ELR (cell line): Measurements from ENCODE around the gene KIAA0825.

Source experiments
- DNase-seq: peaks from one replicate; pipeline ENCODE4 v3.0.0-alpha.2; 2015; ENCODE audit warnings: low read depth

Gene KIAA0825

DNA sequence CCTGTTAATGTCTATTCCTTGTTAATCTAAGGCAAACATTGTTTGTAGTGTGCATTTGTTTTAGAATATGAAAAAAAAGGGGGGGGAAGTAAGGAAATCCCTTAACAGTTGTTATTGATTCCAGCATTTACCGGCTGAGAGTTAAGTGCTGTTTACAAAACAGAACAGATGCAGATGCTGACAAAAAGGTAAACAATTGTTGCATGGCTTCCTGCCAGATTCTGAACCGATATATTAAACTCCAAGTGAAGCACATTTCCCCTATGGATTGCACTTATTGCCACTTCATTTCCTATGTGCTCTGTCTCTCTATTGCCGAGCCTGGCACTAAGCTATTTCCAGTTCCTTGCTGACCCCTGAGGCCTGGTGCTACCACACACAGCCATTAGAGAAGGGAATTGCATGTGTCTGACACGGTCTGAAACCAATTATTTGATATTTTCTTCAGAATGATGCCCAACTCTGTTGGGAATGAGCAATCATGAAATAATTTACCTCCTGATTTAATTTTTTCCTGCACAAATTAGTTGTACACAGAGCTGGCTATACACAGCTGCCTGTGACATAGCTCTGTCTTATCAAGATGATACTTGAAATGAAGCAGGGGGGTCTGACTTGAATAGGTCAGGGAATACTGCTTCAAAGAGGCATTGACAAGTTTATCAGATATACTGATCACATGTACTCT lies 109.8 kb downstream of the KIAA0825 start:
- DNase-seq = no peak

DNA sequence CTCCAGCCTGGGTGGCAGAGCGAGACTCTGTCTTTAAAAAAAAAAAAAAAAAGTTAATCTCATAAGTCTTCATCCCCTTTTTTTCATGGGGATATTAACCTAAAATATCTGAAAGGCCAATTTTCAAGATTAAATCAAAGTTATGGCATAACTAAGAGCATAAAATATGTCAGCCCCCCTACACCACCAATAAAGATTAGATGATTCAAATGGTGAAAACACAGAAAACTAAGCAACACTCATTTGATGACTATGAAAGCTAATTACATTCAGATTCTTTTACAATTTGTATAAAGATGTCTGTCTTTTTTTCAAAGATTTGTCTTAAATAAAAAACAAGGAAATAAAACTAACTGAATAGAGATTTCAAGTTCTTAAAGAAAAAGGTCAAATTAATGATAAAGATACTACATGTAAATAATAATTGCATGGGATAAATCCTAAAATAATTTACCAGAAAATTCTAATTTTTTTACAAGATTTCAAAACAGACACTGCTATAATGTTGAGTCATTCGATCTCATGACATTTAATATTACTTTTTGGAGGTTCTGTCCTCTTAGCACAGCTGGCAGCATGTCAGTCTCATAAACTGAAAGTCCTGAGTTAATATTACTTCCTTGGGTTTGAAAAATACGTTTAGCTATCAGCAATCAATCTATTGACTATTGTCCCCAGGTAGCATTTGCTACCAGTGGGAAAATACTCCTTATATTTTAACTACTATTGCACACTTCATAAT lies 112.9 kb downstream of the KIAA0825 start:
- no peak for DNase-seq

DNA sequence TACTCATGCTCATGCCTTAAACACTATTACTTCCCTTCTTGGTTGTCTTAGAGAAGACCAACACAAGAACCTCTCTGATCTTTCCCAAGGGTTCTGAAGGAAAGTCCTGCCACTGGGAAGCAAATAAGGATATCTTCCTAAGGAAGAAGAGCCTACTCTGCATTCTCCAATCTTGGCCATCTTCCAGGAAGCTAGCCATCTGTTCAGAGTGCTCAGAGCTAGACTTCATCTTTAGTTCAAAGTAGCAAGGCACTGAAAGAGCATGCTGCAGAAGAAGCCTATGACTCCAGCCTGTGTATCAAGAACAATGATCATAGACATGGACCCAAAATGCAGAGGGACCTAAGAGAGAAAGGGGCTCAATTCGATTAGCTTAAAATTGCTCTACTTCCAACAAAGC lies 114.7 kb downstream of the KIAA0825 start:
- DNase-seq = no peak

GRCh38 chr5:94501365-94501764 lies 117.0 kb downstream of the KIAA0825 start:
- no peak for DNase-seq

- DNase-seq = no peak
Observed at GRCh38 chr5:94499806-94500205, 118.6 kb downstream of the KIAA0825 start.

GRCh38 chr5:94498199-94498598 lies 120.2 kb downstream of the KIAA0825 start:
- peak; percentile 11 for DNase-seq

- no peak for DNase-seq
Observed at GRCh38 chr5:94485067-94485466, 133.3 kb downstream of the KIAA0825 start.

- DNase-seq = no peak
Observed at GRCh38 chr5:94481059-94481458, 137.3 kb downstream of the KIAA0825 start.

- DNase-seq = no peak
Observed at GRCh38 chr5:94480486-94480885, 137.9 kb downstream of the KIAA0825 start.

DNA sequence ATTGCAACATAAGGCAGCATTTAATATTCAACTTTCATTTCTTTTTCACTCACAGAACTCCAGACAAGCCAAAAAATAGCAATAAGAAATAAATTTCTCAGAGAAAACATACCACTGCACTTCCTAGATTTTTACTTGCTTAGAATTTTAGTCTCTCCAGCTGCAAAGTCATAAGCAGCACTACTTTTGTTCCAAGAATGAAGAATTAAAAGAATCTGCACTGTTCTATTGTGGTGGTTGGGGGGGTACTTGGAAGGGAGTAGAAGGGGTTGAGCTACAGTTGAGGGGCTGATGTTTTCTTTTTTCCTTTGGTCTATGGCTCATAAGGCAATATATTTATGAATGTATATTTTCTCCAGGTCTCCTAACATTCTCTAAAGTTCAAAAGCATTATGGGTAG lies 144.5 kb downstream of the KIAA0825 start:
- DNase-seq = no peak

DNA sequence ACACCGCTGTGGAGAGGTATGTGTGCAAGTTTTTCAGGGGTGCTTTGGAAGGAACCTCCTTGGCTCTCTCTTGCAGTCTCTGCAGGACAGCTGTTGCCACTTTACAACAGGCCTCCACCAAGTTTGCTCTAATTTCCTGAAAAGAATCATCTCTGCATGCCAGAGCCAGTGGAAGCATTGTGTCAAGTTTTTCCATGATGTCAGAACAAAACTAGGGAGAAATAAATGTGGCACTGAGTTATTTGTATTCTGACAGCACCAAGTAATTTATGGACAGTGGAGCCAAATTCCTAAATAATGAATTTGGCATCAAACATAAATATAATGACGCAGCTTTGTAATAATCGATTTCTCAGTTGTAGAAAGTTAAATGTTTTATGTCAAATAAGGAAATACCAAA lies 146.9 kb downstream of the KIAA0825 start:
- DNase-seq = no peak

GRCh38 chr5:94470802-94471201 lies 147.6 kb downstream of the KIAA0825 start:
- no peak for DNase-seq

- DNase-seq = peak; percentile 2
Observed at GRCh38 chr5:94469894-94470329, 148.5 kb downstream of the KIAA0825 start.

GRCh38 chr5:94467954-94468930 lies 150.2 kb downstream of the KIAA0825 start:
- no peak for DNase-seq

- DNase-seq = no peak
Observed at GRCh38 chr5:94467346-94467953, 151.0 kb downstream of the KIAA0825 start.

- no peak for DNase-seq
Observed at GRCh38 chr5:94463739-94464138, 154.7 kb downstream of the KIAA0825 start.

DNA sequence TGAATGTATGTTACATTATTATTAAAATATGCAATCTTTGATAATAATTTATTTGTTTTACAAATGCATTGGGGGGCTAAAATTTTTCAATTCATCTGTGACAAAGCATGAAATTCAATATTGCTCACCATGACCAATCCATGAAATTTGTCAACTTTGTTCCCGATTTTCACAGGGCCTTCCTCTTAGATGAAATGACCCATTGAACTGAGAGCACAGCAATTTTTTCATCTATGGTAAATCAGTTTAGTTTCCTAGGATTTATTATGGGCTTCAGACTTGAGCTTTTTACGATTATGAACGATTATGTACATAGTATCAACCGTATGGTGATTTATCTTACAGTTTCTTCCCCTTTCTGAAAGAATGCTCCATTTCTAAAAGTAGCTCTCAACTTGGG lies 157.3 kb downstream of the KIAA0825 start:
- DNase-seq = no peak

DNA sequence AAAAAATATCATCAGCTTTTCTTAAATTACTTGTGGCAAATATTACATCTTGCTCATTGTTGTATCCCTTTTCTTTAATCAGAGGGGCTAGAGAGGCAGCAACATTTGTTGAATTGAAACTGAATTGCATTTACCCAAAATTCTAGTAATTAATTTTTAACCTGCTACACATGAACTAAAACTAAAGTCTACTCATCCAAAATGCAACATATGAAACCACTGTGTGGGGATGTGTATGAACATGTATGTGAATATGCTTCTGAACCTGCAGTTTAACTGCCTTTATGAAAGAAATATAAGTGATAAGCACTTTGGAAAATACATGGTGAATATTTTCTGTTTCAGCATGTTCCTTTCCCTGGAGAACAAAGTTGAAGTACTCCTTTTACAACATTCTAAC lies 158.5 kb downstream of the KIAA0825 start:
- no peak for DNase-seq

DNA sequence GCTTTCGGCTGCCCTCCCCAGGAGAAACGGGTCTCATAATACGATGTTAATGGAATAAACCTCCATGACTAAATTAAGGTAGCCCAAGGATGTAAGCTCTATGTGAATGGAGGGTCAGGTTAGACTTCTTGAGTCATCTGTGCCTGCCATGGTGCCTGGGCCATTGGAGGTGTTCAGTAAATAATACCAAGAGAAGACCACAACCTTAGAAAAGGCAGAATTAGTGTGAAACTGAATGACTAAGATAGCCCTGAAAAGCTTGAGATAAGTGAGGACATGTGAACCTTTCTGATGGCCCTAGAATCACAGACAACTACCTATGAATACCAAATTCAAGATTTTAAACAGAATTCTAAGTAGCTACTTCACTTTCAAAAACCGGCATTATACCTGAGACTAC lies 160.6 kb downstream of the KIAA0825 start:
- DNase-seq = no peak

- DNase-seq = no peak
Observed at GRCh38 chr5:94445726-94446125, 172.7 kb downstream of the KIAA0825 start.

- peak; percentile 2 for DNase-seq
Observed at GRCh38 chr5:94442991-94443390, 175.4 kb downstream of the KIAA0825 start.

DNA sequence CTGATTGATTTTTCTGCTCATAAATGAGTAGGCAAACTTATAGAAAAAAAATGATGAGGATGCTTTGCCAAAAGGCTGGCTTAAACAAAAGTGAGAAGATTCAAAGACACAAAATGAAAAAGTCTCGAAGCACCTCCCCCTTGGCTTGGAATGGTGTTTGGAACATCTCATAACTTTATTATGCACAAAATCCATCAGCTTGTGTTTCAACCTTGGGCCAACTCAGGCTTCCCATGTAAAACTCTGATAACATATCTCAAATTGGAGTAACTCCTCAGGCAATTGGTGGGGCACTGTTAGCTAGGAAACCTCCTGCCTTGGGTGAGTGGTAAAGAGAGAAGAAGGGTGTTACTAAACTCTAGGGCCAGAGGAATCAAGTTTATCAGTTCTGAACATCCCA lies 176.3 kb downstream of the KIAA0825 start:
- no peak for DNase-seq
